ENCODE measurements around the gene NTM.

GRCh38 chr11:131351848-131352247 is 18.6 kb upstream of the NTM start:
- TF ChIP-seq, protein P1, sequence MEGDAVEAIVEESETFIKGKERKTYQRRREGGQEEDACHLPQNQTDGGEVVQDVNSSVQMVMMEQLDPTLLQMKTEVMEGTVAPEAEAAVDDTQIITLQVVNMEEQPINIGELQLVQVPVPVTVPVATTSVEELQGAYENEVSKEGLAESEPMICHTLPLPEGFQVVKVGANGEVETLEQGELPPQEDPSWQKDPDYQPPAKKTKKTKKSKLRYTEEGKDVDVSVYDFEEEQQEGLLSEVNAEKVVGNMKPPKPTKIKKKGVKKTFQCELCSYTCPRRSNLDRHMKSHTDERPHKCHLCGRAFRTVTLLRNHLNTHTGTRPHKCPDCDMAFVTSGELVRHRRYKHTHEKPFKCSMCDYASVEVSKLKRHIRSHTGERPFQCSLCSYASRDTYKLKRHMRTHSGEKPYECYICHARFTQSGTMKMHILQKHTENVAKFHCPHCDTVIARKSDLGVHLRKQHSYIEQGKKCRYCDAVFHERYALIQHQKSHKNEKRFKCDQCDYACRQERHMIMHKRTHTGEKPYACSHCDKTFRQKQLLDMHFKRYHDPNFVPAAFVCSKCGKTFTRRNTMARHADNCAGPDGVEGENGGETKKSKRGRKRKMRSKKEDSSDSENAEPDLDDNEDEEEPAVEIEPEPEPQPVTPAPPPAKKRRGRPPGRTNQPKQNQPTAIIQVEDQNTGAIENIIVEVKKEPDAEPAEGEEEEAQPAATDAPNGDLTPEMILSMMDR (IDR thresholded peaks at IDR 0.05) = no peak
- no peak for TF ChIP-seq POLR2A (IDR thresholded peaks at IDR 0.05)

Data from uterus (tissue), 2 donors.